Activated CD8-positive, alpha-beta T cell treated with anti-CD3 and anti-CD28 coated beads for 36 hours (primary cell): ENCODE measurements around the gene DCAF17. TPM values are rescaled to one million over a fixed set of nuclear protein-coding genes. Genes with fewer than 3 reads are reported as not detected.

ENCODE experiments used
- ATAC-seq: fragments of 200-7000 bp; cut with Tn5 transposase; one replicate; pipeline ENCODE4 v1.10.0; 2021; ENCODE audit warnings: mild to moderate bottlenecking, moderate library complexity
- CTCF ChIA-PET: fragments of 350-600 bp; sonication (Branson Sonifier 250); formaldehyde crosslinking; loops from one replicate; lab custom pipeline; 2021; ENCODE audit warnings: antibody characterized with exemption; lab: Charles Lee
- POLR2A ChIA-PET: fragments of 350-600 bp; sonication (Branson Sonifier 250); formaldehyde crosslinking; loops from one replicate; lab custom pipeline; 2021; ENCODE audit warnings: antibody characterized with exemption; lab: Charles Lee
- DNase-seq: peaks from one replicate; pipeline ENCODE4 v3.0.0-alpha.2; 2020
- H3K27ac Mint-ChIP-seq: one replicate; pipeline ENCODE4 v1.8.0; 2021; ENCODE audit warnings: mild to moderate bottlenecking, mixed read lengths
- H3K27me3 Mint-ChIP-seq: one replicate; pipeline ENCODE4 v1.8.0; 2021; ENCODE audit warnings: mixed read lengths
- H3K36me3 Mint-ChIP-seq: one replicate; pipeline ENCODE4 v1.8.0; 2021; ENCODE audit warnings: low read depth, mixed read lengths
- H3K4me1 Mint-ChIP-seq: one replicate; pipeline ENCODE4 v1.8.0; 2021; ENCODE audit warnings: low read depth, mixed read lengths
- H3K4me3 Mint-ChIP-seq: one replicate; pipeline ENCODE4 v1.8.0; 2021; ENCODE audit warnings: mild to moderate bottlenecking, moderate library complexity, mixed read lengths
- H3K9me3 Mint-ChIP-seq: one replicate; pipeline ENCODE4 v1.8.0; 2021; ENCODE audit warnings: mixed read lengths
- CTCF ChIP-seq: fragments of 200-600 bp; IDR thresholded peaks from one replicate; pipeline ENCODE4 v1.8.0; 2022; ENCODE audit warnings: antibody characterized with exemption, mild to moderate bottlenecking
- intact Hi-C: fragments of 100-400 bp; cut with micrococcal nuclease; formaldehyde crosslinking; loops from one replicate; pipeline ENCODE4 v1.10.0; 2022
- total RNA-seq, 2 experiments: library from RNA; stranded (reverse); gene quantifications; one replicate each; pipeline ENCODE4 v1.2.3, GENCODE V29; 2021

DCAF17 gene
- total RNA-seq, 2 experiments from 2014 or later, result 19.0 to 20.1 TPM

- Mint-ChIP-seq H3K27me3 (no peaks in the 10 kb centered on the region), H3K9me3 (no peaks in the 10 kb centered on the region), H3K27ac (no peak overlapping the region), H3K4me1 (peaks cover 20% of the 10 kb centered on the region), H3K36me3 (peaks cover 26% of the 10 kb centered on the region), H3K4me3 (no peak overlapping the region)
- no peak for TF ChIP-seq CTCF
- ChIA-PET CTCF (no interaction called here), POLR2A (interaction anchor here (1.0 kb wide), 1 partner anchor 9 kb away, joined by 3 read pairs; no protein-coding TSS in a partner anchor)
- DNase-seq, result no peak
- no peak for ATAC-seq
- intact Hi-C loops, result no loop called here
Observed at GRCh38 chr2:171389780-171390179, 44.2 kb upstream of the DCAF17 start.

GRCh38 chr2:171390941-171391516 is 43.0 kb upstream of the DCAF17 start:
- Mint-ChIP-seq H3K27ac (no peak overlapping the region), H3K9me3 (no peaks in the 10 kb centered on the region), H3K27me3 (no peaks in the 10 kb centered on the region), H3K36me3 (peaks cover 23% of the 10 kb centered on the region), H3K4me3 (no peak overlapping the region), H3K4me1 (peaks cover 16% of the 10 kb centered on the region)
- TF ChIP-seq CTCF, result no peak
- CTCF ChIA-PET, result interaction anchor here (0.6 kb wide), 1 partner anchor 99 kb away, joined by 3 read pairs; no protein-coding TSS in a partner anchor
- POLR2A ChIA-PET, result interaction anchor here (0.9 kb wide), 1 partner anchor 20 kb away, joined by 4 read pairs; no protein-coding TSS in a partner anchor
- ATAC-seq (peak; percentile 79), DNase-seq (peak; percentile 44)
- intact Hi-C loops, result no loop called here

GRCh38 chr2:171391532-171391931 is 42.5 kb upstream of the DCAF17 start:
- no peak for TF ChIP-seq CTCF
- CTCF ChIA-PET, result interaction anchor here (0.6 kb wide), 1 partner anchor 100 kb away, joined by 3 read pairs; no protein-coding TSS in a partner anchor
- no peak overlapping the region for H3K27ac Mint-ChIP-seq

GRCh38 chr2:171393487-171393886 is 40.5 kb upstream of the DCAF17 start:
- no peak overlapping the region for H3K4me3 Mint-ChIP-seq
- no peaks in the 10 kb centered on the region for H3K9me3 Mint-ChIP-seq
- ATAC-seq (no peak), DNase-seq (no peak)
- peaks cover 24% of the 10 kb centered on the region for H3K36me3 Mint-ChIP-seq
- ChIA-PET POLR2A (no interaction called here), CTCF (no interaction called here)
- no peak for TF ChIP-seq CTCF
- H3K27ac Mint-ChIP-seq, result no peak overlapping the region
- peaks cover 16% of the 10 kb centered on the region for H3K4me1 Mint-ChIP-seq
- no peaks in the 10 kb centered on the region for H3K27me3 Mint-ChIP-seq
- intact Hi-C loops, result no loop called here

More at GRCh38 chr2:171391532-171391931, 42.5 kb upstream of the DCAF17 start:
- no peak for DNase-seq
- Mint-ChIP-seq H3K27me3 (no peaks in the 10 kb centered on the region), H3K36me3 (peaks cover 19% of the 10 kb centered on the region), H3K4me1 (peaks cover 16% of the 10 kb centered on the region), H3K9me3 (no peaks in the 10 kb centered on the region), H3K4me3 (no peak overlapping the region)
- POLR2A ChIA-PET, result interaction anchor here (0.9 kb wide), 1 partner anchor 20 kb away, joined by 4 read pairs; no protein-coding TSS in a partner anchor
- intact Hi-C loops, result no loop called here
- no peak for ATAC-seq

- ATAC-seq (no peak), DNase-seq (no peak)
- no peaks in the 10 kb centered on the region for H3K9me3 Mint-ChIP-seq
- H3K4me1 Mint-ChIP-seq, result peaks cover 21% of the 10 kb centered on the region
- POLR2A ChIA-PET, result no interaction called here
- H3K27me3 Mint-ChIP-seq, result no peaks in the 10 kb centered on the region
- CTCF ChIA-PET, result no interaction called here
- peaks cover 24% of the 10 kb centered on the region for H3K36me3 Mint-ChIP-seq
- no peak overlapping the region for H3K27ac Mint-ChIP-seq
- no peak overlapping the region for H3K4me3 Mint-ChIP-seq
- intact Hi-C loops, result no loop called here
- no peak for TF ChIP-seq CTCF
Observed at GRCh38 chr2:171394164-171394740, 39.8 kb upstream of the DCAF17 start.
